Measurements from ENCODE around the gene NDUFAF8. TPM values are rescaled to one million over a fixed set of nuclear protein-coding genes. Genes with fewer than 3 reads are reported as not detected.

Gene NDUFAF8
- total RNA-seq: 51.5 and 56.2 TPM in 2 replicates

GRCh38 chr17:81238815-81239713 is at the start of gene NDUFAF8, which contains the start of gene TEPSIN:
Gene NDUFAF8 (plus strand): TSS chr17:81239318. CDS start chr17:81239364, 46 bp downstream.
Gene TEPSIN (minus strand): TSS chr17:81239055. CDS start chr17:81239033, 22 bp downstream.

GRCh38 chr17:81222906-81223761 is 16.0 kb upstream of the NDUFAF8 start, which contains the start of gene CEP131:
Gene CEP131 (minus strand): TSS chr17:81222965. CDS start chr17:81220056, 2,909 bp downstream.

Other genes with a start within 250 kb of the NDUFAF8 start
- gene CHMP6, start 247.5 kb upstream of the NDUFAF8 start, total RNA-seq: 30.0 and 33.6 TPM in 2 replicates
- gene BAIAP2, start 204.2 kb upstream of the NDUFAF8 start, total RNA-seq: 60.3 and 90.3 TPM in 2 replicates
- not detected in 2 replicates for gene PVALEF, start 73.8 kb upstream of the NDUFAF8 start, total RNA-seq
- gene AATK, start 73.1 kb upstream of the NDUFAF8 start, total RNA-seq: 0.89 TPM in 1 of 2 replicates, not detected in the other
- 14.5 and 17.8 TPM in 2 replicates for gene CEP131, start 16.4 kb upstream of the NDUFAF8 start, total RNA-seq
- 18.6 and 27.9 TPM in 2 replicates for gene TEPSIN, start 263 bp upstream of the NDUFAF8 start, total RNA-seq
- gene SLC38A10, start 56.0 kb downstream of the NDUFAF8 start, total RNA-seq: 84.4 and 109 TPM in 2 replicates
- gene BAHCC1, start 156.1 kb downstream of the NDUFAF8 start, total RNA-seq: 6.8 and 18.3 TPM in 2 replicates